Dermis lymphatic vessel endothelial cell (primary cell): Measurements from ENCODE around the gene LSM8. TPM values are rescaled to one million over a fixed set of nuclear protein-coding genes. Genes with fewer than 3 reads are reported as not detected.

ENCODE experiments used
- total RNA-seq: library from RNA; depleted of rRNA; stranded (reverse); fragments of >200 nt; gene quantifications from 2 replicates; pipeline ENCODE4 v1.2.1, GENCODE V29; 2014

LSM8 gene
- 43.8 and 51.6 TPM in 2 replicates for total RNA-seq

DNA sequence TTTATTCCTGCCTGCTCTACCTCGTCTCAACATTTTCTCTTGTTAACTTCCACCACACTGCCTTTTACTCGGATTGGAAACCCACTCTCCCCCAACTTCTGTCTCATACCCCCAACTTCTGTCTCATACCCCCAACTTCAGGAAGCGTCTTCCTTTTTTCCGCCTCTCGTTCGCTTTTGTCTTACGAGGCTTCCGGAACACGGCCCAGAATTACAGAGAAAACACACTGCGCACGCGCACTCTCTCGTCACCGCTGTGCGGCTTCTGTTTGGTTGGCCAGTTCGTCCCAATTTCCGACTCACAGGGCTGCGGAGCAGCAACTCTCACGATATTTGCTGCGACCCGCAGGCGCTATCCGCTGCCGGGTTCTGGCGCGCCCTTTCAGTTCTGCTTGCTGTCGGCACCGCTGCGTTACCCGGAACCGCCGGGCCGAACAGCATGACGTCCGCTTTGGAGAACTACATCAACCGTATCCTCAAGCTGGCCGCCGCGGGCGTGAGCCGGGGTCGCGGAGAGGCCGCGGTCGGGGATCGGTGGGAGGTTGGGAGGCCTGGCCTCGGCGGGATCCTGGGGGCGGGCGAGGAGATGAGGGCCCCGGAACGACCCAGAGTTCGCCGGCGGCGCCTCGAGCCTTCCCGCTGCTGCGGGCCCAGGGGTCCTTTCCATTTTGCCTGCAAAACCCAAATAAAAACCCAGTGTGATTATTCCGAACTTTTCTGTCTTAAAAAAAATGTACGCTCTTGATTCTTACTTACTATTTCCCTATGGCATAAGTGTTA lies at the start of gene LSM8:
LSM8 (plus strand) TSS at position 379 of the 779 bp plus-strand sequence; CDS start at position 439, 60 bp downstream.

DNA sequence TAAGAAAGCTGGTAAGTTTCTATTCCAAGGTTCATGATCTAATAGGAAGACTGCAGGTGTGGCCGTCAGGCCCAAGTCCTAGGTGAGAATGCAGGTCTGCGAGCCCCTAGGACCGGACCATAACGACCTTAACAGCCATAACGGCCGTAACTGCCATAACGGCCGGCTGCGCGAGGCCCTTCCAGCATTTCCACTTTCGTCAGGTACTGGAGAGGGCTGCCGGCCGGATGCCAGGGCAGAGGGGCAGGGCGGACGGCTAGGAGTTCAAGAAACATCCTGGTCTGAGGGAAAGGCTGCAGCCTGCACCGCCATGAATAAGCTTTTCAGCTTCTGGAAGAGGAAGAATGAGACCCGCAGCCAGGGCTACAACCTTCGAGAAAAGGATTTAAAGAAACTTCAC lies 40.6 kb downstream of the LSM8 start, which contains the start of gene ANKRD7:
ANKRD7 (plus strand) TSS at position 184 of the 400 bp plus-strand sequence; CDS start at position 311, 127 bp downstream.

Other genes starting within 250 kb of the LSM8 start
- 0.17 and 0.22 TPM in 2 replicates for gene ANKRD7, start 40.5 kb downstream of the LSM8 start, total RNA-seq